Skeletal muscle tissue (tissue), 4 donors: ENCODE results near the gene MPZL1. TPM values are rescaled to one million over a fixed set of nuclear protein-coding genes. Genes with fewer than 3 reads are reported as not detected.
A peak's percentile ranks its signal among the peaks of the same experiment; 100 is the strongest.
"Not testable (repeated sequence)": the region's sequence is repeated elsewhere in the genome, so short reads cannot be mapped to it uniquely, and the experiment has no call there.

Source experiments
- H3K27ac ChIP-seq: one replicate; pipeline ENCODE4 v1.7.0; 2013; ENCODE audit warnings: mild to moderate bottlenecking, low read depth, low read length, inconsistent platforms
- H3K27me3 ChIP-seq, 3 donors: one replicate each; pipeline ENCODE4 v1.7.0; 2013; ENCODE audit warnings: low read length in 3 of 3; ENCODE audit not compliant: control insufficient read depth in 3 of 3, insufficient read depth in 3 of 3
- H3K36me3 ChIP-seq, 3 donors: one replicate each; pipeline ENCODE4 v1.7.0; 2013; ENCODE audit warnings: low read length in 3 of 3; ENCODE audit not compliant: control insufficient read depth in 3 of 3, insufficient read depth in 3 of 3
- H3K4me1 ChIP-seq, 3 donors: one replicate each; pipeline ENCODE4 v1.7.0; 2013; ENCODE audit warnings: low read length in 3 of 3, mild to moderate bottlenecking in 3 of 3; ENCODE audit not compliant: control insufficient read depth in 3 of 3, insufficient read depth in 3 of 3
- H3K4me3 ChIP-seq, 3 donors: one replicate each; pipeline ENCODE4 v1.7.0; 2013; ENCODE audit warnings: low read length in 3 of 3
- H3K9ac ChIP-seq, 3 donors: one replicate each; pipeline ENCODE4 v1.7.0; 2013; ENCODE audit warnings: low read length in 3 of 3, mild to moderate bottlenecking in 3 of 3, moderate library complexity in 2 of 3, low read depth in 1 of 3
- H3K9me3 ChIP-seq, 3 donors: one replicate each; pipeline ENCODE4 v1.7.0; 2013; ENCODE audit warnings: low read length in 3 of 3; ENCODE audit not compliant: control insufficient read depth in 3 of 3
- total RNA-seq: library from RNA; depleted of rRNA; stranded (reverse); fragments of >200 nt; gene quantifications from one replicate; pipeline ENCODE4 v1.2.3, GENCODE V29; 2014
- donor health status: Osteomylitis.

The MPZL1 gene
- total RNA-seq, 1 donor from 2014 or later: 41.8 TPM

- H3K9ac ChIP-seq: peak overlapping the region in 1 of 3 donors; percentile 7
- no peaks in the 10 kb centered on the region for H3K9me3 ChIP-seq
- no peak overlapping the region for H3K4me3 ChIP-seq
- H3K4me1 ChIP-seq: peaks cover 15 to 26% (median 19%) of the 10 kb centered on the region in 3 donors
- peaks cover 0 to 6% (median 5%) of the 10 kb centered on the region in 3 donors for H3K36me3 ChIP-seq
- H3K27ac ChIP-seq: no peak overlapping the region
- H3K27me3 ChIP-seq: no peaks in the 10 kb centered on the region
These were observed 4.2 kb downstream of the MPZL1 start for GRCh38 chr1:167726008-167726407.

- Histone ChIP-seq H3K27ac (no peak overlapping the region), H3K27me3 (no peaks in the 10 kb centered on the region), H3K36me3 (peaks cover 0 to 6% (median 5%) of the 10 kb centered on the region in 3 donors), H3K9me3 (no peaks in the 10 kb centered on the region), H3K4me1 (peaks cover 3 to 8% (median 6%) of the 10 kb centered on the region in 3 donors), H3K4me3 (no peak overlapping the region), H3K9ac (no peak overlapping the region)
These were observed 7.1 kb downstream of the MPZL1 start for GRCh38 chr1:167728818-167729410.

GRCh38 chr1:167734227-167734626 lies 12.4 kb downstream of the MPZL1 start:
- Histone ChIP-seq H3K4me1 (peaks cover 0 to 4% (median 0%) of the 10 kb centered on the region in 3 donors), H3K9ac (no peak overlapping the region), H3K27me3 (no peaks in the 10 kb centered on the region), H3K36me3 (peaks cover 0 to 6% (median 5%) of the 10 kb centered on the region in 3 donors), H3K9me3 (no peaks in the 10 kb centered on the region), H3K27ac (no peak overlapping the region), H3K4me3 (no peak overlapping the region)

GRCh38 chr1:167734841-167735240 lies 13.1 kb downstream of the MPZL1 start:
- H3K27ac ChIP-seq: no peak overlapping the region
- peaks cover 0 to 4% (median 0%) of the 10 kb centered on the region in 3 donors for H3K4me1 ChIP-seq
- no peak overlapping the region for H3K9ac ChIP-seq
- no peaks in the 10 kb centered on the region for H3K9me3 ChIP-seq
- H3K27me3 ChIP-seq: no peaks in the 10 kb centered on the region
- H3K4me3 ChIP-seq: no peak overlapping the region
- H3K36me3 ChIP-seq: peaks cover 0 to 6% (median 5%) of the 10 kb centered on the region in 3 donors

- no peak overlapping the region for H3K27ac ChIP-seq
- no peaks in the 10 kb centered on the region for H3K27me3 ChIP-seq
- H3K4me3 ChIP-seq: no peak overlapping the region
- no peak overlapping the region for H3K9ac ChIP-seq
- no peaks in the 10 kb centered on the region for H3K36me3 ChIP-seq
- no peaks in the 10 kb centered on the region for H3K9me3 ChIP-seq
- peaks cover 0 to 4% (median 0%) of the 10 kb centered on the region in 3 donors for H3K4me1 ChIP-seq
These were observed 15.4 kb downstream of the MPZL1 start for GRCh38 chr1:167737169-167737568.

GRCh38 chr1:167738158-167738557 lies 16.4 kb downstream of the MPZL1 start:
- no peak overlapping the region for H3K4me3 ChIP-seq
- H3K4me1 ChIP-seq: peaks cover 0 to 4% (median 0%) of the 10 kb centered on the region in 3 donors
- no peak overlapping the region for H3K9ac ChIP-seq
- no peaks in the 10 kb centered on the region for H3K36me3 ChIP-seq
- H3K27ac ChIP-seq: no peak overlapping the region
- no peaks in the 10 kb centered on the region for H3K27me3 ChIP-seq
- H3K9me3 ChIP-seq: no peaks in the 10 kb centered on the region

- Histone ChIP-seq H3K9ac (no peak overlapping the region), H3K36me3 (no peaks in the 10 kb centered on the region), H3K27ac (no peak overlapping the region), H3K9me3 (no peaks in the 10 kb centered on the region), H3K4me3 (no peak overlapping the region), H3K4me1 (peaks cover 0 to 4% (median 0%) of the 10 kb centered on the region in 3 donors), H3K27me3 (no peaks in the 10 kb centered on the region)
These were observed 18.0 kb downstream of the MPZL1 start for GRCh38 chr1:167739752-167740151.

GRCh38 chr1:167741103-167741502 lies 19.3 kb downstream of the MPZL1 start:
- not testable (repeated sequence) for H3K27ac ChIP-seq

GRCh38 chr1:167742392-167743057 lies 20.7 kb downstream of the MPZL1 start:
- not testable (repeated sequence) for H3K27me3 ChIP-seq, H3K4me3 ChIP-seq, H3K36me3 ChIP-seq, H3K27ac ChIP-seq, H3K9me3 ChIP-seq, H3K9ac ChIP-seq, H3K4me1 ChIP-seq

More at GRCh38 chr1:167741103-167741502, 19.3 kb downstream of the MPZL1 start:
- H3K27me3 ChIP-seq, H3K9ac ChIP-seq, H3K36me3 ChIP-seq, H3K4me1 ChIP-seq, H3K9me3 ChIP-seq, H3K4me3 ChIP-seq: not testable (repeated sequence)

GRCh38 chr1:167744901-167745300 lies 23.1 kb downstream of the MPZL1 start:
- H3K9me3 ChIP-seq: no peaks in the 10 kb centered on the region
- peaks cover 0 to 10% (median 2%) of the 10 kb centered on the region in 3 donors for H3K4me1 ChIP-seq
- H3K27ac ChIP-seq: no peak overlapping the region
- no peak overlapping the region for H3K4me3 ChIP-seq
- H3K27me3 ChIP-seq: no peaks in the 10 kb centered on the region
- no peak overlapping the region for H3K9ac ChIP-seq
- H3K36me3 ChIP-seq: no peaks in the 10 kb centered on the region
